GM18861 (cell line): ENCODE measurements around the gene GNA12.

Source experiments
- ATAC-seq: cut with Tn5 transposase; IDR thresholded peaks from one replicate; pipeline ENCODE4 v1.9.1; 2021; ENCODE audit not compliant: unreplicated experiment

The GNA12 gene

DNA sequence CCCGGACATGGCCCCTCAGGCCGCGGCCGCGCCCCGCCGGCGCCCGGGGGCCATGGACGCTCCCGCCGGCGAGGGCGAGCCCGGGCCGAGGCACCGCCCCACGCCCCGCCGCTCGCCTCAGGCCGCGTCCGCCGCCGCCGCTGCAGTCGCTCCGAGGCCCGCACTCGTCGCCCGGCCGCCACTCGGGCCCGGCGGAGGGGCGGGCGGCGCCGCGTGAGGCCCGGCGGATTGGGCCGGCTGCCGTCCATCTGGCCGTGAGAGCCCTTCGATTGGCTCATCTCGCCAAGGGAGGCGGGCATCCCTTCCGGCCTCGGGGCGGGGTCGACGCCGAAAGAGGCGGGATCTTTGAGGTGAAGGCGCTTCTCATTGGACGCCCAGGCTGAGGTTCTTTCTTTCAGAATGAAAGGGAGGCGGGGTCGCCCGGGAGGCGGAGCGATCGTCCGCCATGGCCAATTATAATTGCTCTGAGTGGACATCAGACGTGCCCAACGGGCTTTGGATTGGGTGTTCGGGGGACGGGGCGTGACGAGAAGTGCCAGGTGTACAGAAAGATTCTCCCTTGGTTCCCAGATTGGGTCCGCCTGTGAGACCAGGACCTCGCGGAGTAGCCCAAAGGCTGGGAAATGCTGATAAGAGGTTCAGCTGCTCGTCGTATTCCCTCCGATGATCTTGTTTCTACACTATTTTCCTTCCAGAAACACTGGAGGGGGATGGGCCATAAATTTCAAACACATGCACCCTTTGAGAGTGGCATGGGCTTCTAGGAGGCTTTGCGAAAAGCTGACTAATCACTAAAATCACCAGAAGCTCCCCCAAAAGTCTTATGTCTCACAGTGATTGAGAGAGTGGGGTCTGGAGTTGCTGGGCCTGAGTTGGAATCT, at the start of gene GNA12:
Gene GNA12, minus strand, starts transcription at position 156 of the 881 bp plus-strand sequence. Its CDS starts 147 bp downstream, at position 9.
- ATAC-seq: peak; percentile 93

GRCh38 chr7:2893411-2893861, 49.3 kb upstream of the GNA12 start:
- no peak for ATAC-seq

DNA sequence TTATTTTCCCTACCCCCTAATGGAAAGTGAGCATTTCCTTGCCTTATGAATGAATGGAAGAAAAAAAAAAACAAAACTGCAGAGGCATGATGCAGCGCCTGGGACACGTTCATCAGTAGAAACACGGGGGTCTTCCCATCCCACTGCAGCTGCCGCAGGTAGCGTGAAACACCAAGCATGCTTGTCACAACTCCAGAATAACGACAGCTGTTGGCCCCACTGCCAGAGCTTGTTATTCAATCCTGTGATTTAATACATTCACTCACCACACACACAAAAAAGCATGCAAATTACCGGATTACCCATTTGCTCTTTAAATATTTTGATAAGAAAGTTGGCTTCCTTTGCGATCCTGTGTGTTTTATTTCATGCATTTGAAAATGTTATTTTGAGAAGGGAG, 48.4 kb upstream of the GNA12 start:
- no peak for ATAC-seq

DNA sequence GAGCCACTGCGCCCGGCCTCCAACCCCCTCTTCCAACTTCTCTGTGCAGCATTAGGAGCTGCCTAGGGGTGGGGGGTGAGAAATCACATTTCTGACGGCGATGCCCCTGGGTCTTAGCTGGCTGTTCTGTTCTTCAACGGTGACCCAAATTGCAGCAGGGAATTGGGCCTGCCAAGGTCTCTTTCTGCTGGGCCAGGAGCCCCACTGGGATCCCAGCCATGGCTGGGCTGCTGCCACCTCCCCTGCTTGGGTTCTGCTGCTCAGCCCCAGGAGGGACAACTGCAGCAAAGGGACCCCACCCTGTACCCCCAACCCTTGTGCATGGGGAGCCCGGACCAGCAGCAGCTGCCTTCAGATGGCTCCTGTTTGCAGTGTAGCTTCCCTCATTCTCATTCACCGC, 43.7 kb upstream of the GNA12 start:
- no peak for ATAC-seq

- ATAC-seq: no peak
Observed at GRCh38 chr7:2886900-2887299, 42.8 kb upstream of the GNA12 start.

- no peak for ATAC-seq
Observed at GRCh38 chr7:2886391-2886790, 42.3 kb upstream of the GNA12 start.

DNA sequence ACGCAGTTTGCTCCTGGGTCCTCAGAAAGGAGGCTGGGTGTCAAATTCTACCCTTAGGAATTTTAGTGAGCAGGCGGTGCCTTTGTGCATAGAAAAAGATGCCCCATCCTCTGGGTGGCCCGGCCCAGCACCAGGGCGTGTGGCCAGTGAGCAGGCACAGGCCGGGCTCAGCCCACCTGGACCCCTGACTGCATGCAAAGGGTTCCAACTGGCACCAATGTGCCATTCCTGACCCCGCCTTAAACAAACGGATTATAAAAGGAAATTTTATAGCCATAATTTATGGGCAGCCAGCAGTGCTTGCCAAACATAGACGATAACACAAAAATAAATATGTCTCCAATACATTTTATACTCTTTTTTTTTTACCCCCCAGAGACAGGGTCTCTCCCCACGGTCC, 40.1 kb upstream of the GNA12 start:
- no peak for ATAC-seq

- no peak for ATAC-seq
Observed at GRCh38 chr7:2883101-2883500, 39.0 kb upstream of the GNA12 start.

- no peak for ATAC-seq
Observed at GRCh38 chr7:2882111-2882510, 38.0 kb upstream of the GNA12 start.

DNA sequence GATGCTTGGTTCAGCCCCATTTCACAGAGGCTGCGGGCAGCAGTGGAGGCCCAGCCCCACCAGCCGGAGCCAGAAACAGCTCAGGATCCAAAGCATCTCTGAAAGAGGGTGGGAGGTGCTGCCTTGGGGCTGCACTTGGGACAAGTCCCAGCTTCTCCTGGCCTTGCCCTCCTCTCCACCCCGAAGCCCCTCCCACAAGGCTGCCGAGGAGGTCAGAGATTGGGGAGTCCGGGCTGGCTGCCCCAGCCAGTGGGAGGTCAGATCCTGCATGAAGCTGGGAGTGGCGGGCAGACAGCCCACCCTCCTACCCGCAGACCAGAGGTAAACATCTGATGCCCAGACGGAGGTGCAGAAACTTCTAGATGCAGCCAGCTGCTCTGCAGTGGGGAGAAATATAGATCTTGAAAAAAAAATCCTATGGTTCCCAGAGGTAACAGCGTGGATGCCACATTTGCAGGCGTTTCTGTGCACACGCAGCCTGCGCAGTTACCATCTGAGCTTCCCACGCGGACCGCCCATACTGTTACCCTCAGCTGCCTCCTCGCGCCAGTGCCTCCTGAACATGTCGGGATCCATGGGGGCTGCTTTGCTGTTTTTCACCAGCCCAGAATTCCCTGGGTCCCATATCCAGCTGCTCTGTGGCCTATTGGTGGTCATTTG, 36.9 kb upstream of the GNA12 start:
- no peak for ATAC-seq

DNA sequence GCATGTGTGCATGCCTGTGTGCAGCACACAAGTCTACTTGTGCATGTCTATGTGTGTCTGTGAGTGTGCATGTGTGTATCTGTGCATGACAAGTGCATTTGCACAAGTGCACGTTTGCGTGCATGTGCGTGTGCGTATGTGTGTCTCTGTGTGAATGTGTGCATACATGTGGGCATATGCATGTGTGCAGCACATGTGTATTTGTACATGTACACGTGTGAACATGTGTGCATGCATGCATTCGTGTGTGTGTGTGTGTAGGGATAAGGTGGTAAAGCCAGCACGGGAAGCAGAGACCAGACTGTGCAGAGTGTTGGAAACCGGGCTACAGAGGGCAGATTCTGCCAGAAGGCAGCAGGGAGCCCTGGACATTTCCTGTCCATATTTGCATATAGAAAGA, 35.9 kb upstream of the GNA12 start:
- no peak for ATAC-seq

DNA sequence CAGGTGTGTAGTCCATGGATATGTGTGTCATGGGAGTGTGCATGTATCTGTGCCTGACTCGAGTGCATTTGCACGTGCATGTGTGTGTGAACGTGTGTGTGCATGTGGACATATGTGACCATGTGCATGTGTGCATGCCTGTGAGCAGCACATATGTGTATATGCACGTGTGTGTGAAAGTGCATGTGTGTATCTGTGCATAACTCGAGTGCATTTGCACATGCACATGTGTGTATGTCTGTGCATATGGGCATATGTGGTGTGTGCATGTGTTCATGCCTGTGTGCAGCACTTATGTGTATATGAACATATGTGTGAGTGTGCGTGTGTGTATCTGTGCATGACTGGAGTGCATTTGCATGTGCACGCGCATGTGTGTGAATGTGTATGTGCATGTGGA, 35.2 kb upstream of the GNA12 start:
- no peak for ATAC-seq

DNA sequence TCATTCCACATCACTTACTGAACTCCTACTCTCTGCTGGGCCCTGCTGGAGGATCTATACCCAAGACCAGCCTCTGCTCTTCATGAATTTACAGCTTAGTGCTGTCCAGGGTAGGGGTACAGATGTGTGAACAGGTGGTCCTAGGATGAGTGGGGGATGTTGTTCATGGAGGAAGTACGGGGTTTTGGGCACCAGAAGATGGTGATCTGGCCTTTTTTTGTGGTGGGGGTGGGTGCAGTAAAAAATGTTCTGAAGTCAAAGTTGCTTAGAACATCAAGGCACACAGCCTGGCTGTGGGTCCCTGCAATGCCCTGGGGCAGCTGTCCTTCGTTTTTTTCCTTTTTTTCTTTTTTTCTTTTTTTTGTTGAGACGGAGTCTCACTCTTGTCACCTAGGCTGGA, 34.2 kb upstream of the GNA12 start:
- ATAC-seq: no peak

DNA sequence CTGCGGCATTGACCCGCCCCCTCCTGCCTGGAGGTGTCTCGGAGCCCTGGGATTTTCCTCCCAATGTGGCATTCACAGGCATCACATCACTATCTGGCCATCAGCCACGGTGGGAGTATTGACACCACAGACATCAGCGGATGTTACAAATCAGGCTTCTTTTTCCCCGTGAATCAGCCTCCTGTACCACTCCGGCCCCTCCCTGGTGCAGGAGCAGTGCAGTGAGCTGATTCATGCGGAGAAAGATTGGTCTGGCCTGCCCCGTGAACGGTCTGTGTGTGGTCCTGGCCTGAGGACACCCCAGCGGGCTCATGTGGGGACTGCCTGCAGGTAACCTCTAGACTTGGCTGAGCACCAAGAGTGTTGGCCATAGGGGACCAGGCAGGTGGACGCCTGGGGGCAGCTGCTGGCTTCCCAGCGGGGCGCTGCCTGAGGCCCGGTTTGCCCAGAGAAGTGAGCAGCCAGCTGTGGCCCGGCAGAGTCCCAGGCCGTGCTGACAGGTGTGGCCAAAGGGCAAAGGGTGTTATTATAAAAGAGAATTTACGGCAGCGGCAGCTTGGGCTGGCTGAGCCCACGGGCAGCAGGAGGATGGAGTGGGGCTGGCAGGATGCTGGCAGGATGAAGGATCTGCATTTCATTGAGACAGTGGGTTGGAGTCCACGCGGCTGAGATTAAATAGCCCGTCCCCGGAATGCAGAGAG, 32.1 kb upstream of the GNA12 start:
- no peak for ATAC-seq

DNA sequence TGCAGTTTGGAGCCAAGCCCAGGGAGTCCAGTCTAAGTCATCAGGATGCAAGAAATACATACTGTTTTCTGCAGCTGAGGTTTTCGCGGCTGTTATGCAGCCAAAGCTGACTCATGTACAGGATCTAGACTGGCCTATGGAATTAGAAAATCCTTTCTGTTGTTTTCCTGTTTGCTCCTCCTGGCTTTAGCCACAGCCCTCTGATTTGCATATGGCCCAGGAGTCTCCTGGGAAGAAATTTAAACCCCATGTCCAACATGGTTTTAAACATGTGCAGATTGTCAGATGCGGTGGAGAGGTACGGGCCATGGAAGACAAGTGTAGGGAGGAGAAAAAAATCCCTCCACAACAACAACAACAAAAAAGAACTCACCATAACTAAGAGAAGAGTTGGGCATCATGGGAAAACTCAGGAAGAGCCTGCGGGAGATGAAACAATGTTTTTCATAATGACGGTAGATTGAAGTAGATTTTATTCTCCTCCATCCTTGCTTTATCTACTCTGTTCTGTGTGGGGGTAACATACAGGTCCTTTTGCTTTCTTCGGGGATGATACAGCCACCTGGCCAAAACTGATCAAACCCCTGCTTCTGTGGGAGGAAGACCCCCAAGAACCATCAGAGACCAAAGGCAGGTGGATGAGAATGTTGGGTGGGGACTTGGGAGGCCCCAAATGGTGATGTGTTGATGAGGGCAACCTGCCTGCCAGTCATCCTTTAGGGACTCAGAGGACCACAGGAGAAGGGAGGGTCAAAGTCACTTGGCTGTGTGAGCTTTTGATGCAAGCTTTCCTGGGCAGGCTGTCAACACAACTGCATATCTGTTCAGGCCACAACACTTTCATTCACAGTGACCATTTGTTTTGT, 29.8 kb upstream of the GNA12 start:
- no peak for ATAC-seq

DNA sequence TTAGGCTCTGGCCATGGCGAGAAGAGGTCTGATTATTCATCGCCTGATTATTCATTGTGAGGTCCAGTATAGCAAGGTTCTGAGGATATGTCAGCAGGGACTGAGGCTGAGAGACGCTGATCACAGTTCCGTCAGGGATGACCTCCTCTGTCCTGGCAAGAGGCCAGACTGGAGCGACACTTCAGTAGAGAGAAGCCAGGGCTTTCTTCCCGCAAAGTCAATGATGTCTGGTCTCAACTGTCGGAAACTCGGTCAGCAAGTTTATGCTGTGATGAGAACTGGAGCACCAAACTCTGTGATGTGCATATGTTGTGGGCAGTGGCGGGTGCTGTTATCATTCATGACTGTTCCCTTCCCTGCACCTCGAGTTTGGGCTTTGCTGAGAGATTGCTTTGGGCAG, 29.0 kb upstream of the GNA12 start:
- no peak for ATAC-seq

DNA sequence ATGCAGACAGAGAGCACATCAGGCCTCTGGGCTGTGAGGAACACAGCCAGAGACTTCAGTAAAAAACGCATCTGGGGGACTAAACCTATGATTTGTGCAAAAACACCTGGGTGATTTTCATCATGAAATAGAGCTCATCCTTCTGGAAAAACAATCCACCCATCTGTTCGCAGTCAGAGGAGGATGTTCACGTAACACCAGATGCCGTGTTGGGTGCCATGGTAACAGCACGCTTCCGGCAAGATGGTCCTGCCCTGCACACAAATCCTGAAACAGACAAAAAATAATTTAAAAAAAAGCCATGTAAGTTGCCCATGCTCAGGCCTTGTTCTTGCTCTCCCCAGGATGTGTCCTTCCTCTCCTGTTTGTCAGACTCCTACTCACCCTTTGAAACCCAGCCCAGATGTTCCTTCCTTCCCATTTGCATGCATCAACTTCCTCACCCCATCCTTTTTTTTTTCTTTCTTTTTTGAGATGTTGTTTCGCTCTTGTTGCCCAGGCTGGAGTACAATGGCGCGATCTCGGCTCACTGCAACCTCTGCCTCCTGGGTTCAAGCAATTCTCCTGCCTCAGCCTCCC, 28.3 kb upstream of the GNA12 start:
- ATAC-seq: no peak

DNA sequence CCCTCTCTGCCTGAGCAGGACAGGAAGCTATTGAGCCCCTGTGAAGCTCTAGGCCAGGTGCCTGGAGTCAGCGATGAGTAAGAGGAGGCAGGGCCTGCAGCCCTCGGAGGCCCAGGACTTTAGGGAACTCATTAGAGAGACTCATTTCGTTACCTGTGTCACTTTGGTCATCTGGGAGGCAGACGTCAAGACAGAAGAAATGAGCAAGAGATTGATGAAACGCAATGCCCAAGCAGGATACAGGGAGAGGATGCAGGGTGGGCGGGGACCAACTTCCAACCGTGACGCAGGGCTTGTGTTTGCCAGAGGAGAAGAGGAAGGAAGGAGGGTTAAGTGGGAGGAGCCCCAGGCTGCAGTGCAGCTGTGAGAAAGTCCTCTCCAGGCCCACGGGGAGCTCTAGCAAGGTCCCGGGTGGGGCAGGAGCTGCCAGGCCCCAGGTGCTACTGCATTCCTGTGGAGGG, 26.4 kb upstream of the GNA12 start:
- ATAC-seq: peak; percentile 49

GRCh38 chr7:2869981-2870380, 25.9 kb upstream of the GNA12 start:
- no peak for ATAC-seq

DNA sequence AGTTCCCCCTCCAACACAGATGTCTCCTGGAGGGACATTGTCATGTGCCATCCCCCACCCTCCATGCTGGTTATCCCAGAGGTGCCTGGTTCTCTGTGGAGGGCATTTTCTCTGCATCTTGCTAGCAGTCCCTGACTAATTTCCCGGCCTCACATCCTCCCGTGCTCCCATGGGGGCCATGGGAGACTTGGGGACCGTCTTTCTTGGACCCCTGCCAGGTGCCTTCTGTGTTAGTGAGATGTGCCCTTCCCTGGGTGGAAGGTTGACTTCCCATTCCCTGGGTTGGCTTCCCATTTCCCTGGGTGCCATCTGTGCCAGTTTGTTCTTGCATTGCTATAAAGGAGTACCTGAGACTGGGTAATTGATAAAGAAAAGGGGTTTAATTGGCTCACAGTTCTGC, 22.5 kb upstream of the GNA12 start:
- ATAC-seq: no peak
